GM19043 (cell line): ENCODE results near the gene ITGB2.

ENCODE experiments used
- ATAC-seq: cut with Tn5 transposase; IDR thresholded peaks from one replicate; pipeline ENCODE4 v1.9.1; 2021; ENCODE audit warnings: low read depth; ENCODE audit not compliant: unreplicated experiment

Gene ITGB2

DNA sequence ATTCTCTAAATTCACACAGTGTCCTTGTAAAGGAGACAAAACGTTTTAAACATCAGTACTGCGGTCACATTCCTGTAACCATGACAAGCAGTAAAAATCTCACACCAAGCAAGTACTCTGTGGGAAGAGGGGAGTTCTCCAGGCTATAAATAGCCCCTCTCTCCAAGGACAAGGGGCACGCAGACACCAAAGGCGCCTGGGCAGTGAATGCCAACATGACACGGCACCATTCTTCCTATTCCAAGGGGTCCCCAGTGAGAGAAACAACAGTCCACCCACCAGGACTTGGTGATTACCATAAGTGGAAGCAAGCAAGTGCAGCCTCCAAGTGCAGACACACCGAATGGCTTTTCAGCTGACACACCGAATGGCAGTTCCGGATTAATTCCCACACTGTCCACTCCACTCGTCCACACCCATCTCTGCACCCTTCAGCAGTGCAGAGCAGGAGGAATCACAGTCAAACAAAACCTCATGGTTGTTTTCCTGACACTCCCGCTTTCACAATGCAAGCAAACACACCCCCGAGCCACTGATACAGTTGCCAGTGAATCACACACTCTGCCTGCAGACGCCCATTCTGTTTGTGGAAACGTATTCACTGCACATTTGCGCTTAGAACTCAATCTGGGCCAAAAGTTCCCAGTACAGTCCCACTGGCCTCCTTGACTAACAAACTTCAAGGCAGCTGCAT lies 49.0 kb downstream of the ITGB2 start:
- no peak for ATAC-seq

GRCh38 chr21:44870748-44871495 lies 49.8 kb downstream of the ITGB2 start:
- ATAC-seq = no peak

DNA sequence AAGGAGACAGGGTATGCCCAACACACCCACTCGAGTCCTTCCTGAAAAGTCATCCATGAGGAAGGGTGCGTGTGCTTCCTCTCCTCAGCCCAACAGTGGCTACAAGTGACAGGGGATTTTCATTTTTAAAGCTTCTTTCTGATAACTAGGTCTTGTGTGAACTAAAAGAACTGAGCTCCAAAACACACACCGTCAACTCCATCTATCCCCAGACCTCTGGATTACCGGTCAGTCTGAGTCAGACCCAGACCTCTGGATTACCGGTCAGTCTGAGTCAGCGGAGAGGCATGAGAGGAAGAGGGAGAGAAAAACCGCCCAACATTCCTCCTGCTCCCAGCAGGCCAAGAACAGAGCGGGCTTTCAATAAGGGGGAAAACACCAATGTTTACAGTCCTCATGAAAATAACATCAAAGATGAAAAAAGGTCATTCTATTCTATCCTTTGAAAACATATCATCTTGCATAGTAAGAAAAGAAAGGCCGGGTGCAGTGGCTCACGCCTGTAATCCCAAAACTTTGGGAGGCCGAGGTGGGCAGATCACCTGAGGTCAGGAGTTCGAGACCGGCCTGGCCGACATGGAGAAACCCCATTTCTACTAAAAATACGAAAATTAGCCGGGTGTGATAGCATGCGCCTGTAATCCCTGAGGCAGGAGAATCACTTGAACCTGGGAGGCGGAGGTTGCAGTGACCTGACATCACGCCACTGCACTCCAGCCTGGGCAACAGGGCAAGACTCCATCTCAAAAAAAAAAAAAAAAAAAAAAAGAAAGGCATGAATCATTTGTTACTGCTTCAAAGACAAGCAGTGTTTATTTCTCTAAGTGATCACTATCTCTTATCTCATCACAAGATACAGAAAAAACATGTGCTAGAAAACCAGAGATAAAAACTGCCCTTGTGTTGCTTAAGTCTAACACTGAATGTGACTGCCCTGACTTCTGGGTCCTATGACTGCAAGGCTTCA lies 50.6 kb downstream of the ITGB2 start:
- ATAC-seq = no peak

GRCh38 chr21:44868707-44869106 lies 52.0 kb downstream of the ITGB2 start:
- no peak for ATAC-seq

- ATAC-seq = no peak
These were observed 52.5 kb downstream of the ITGB2 start for GRCh38 chr21:44867999-44868700.

GRCh38 chr21:44867464-44867863 lies 53.2 kb downstream of the ITGB2 start:
- no peak for ATAC-seq

GRCh38 chr21:44866780-44867179 lies 53.9 kb downstream of the ITGB2 start:
- no peak for ATAC-seq

DNA sequence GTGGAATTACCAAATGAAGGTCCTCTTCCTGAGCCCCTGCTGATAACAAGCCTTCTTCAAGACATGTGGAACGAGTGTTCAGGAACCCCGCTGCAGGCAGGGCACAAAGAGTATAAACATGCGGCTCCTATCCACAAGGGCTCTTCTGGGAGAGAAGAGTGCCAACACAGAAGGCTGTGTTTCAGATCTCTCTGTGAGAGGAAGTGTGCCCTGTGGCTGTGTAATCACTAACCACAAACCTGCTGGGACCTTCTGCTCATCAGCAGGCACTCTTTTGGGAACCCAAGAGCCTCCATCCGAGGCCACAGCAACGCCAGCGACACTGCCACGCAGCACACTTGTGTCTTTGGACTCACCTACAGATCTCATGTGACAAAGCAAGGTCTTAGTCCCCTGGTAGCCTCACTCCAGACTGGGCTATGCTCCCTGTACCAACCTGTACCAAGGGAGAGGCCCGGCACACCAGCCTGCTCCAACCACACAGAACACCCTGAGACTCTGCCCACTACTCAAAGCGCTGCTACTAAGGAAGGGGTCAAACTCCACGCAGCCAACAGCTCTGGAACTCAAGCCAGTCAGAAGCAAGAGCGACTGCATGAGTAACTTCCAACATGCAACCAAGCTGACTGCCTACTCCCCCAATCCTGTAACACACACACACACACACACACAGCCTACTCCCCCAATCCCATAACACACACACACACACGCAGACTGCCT lies 55.0 kb downstream of the ITGB2 start:
- ATAC-seq = no peak

DNA sequence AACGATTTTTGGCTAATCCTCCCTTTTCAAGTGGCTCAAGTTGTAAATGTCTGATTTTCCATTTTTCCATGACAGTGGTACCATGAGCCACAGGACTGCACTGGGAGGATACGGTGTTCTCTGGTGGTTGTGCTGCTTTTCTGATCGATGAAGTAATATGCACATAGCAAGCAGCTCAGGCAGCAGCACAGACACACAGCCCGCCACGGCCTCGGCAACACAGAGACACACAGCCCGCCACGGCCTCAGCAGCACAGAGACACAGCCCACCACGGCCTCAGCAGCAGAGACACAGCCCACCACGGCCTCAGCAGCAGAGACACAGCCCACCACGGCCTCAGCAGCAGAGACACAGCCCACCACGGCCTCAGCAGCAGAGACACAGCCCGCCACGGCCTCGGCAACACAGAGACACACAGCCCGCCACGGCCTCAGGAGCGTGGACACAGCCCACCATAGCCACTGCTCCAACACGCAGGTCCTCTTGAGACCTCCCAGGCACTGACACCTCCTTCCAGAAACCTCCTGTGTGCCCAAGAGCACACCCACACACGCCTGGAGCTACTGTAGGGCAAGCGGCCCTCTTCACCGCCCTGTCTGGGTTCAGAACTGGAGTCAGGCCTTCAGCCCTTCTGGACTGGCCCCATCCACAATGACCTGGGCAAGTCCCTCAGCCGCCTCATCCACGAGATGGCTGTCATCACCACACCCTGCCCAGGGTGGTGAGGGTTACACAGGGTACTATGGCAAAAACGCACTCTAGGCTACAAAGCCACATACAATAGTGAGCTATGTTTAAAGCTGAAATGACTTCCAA lies 57.6 kb downstream of the ITGB2 start:
- ATAC-seq = no peak

DNA sequence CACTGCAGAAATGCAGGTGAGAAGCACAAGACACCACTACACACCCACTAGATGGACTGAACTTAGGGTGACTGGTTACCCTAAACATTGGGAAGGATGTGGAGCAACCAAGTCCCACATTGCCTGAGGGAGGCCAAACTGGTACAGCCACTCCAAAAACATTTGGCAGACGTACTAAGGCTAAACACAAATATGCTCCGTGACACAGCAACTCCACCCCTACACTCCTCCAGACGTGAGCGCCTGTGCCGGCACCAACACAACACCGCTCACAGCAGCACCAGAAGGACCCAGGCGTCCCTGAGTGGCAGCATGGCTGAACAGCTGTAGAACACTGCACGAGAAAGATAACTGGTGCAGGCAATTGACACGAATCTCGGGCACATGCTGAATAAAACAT lies 61.9 kb downstream of the ITGB2 start:
- no peak for ATAC-seq

GRCh38 chr21:44858291-44858690 lies 62.4 kb downstream of the ITGB2 start:
- ATAC-seq = no peak

GRCh38 chr21:44857127-44857892 lies 63.4 kb downstream of the ITGB2 start:
- no peak for ATAC-seq

DNA sequence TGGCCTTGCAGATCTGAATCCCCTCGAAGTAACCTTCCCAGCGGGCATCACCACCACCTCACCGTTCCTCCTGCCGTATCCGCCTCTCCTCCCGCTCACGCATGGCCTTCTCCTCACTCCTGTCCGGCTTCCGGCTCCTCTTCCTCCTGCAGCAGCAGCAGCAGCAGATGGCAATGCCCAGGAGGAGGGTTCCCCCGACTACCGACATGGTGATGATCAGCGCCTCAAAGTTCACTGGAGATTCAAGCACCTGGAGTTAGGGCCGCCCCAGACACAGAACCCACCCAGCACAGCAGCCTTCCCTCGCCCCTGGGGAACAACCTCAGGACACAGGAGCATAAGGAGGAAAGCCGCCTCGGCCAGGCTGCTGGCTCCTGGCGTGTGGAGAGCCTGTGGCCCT lies 64.6 kb downstream of the ITGB2 start:
- ATAC-seq = no peak

DNA sequence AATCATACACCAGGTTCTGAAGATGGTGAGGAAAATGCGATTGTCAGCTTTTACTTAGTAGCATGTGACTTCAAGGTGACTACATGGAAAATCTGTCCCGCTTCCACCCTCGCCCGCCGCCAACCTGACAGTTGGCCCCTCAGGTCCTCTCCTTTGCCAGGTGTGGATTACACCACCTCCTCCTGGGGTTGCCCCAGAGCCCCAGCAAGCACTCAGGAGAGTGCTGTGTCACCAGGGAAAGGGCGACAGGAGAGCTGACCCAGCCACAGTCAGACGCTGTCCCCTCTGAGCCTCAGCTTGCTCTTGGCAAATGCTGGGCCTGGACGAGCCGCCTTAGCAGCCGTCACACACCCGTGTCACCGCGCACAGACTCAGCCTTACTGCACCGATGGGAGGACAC lies 65.1 kb downstream of the ITGB2 start:
- ATAC-seq = no peak

DNA sequence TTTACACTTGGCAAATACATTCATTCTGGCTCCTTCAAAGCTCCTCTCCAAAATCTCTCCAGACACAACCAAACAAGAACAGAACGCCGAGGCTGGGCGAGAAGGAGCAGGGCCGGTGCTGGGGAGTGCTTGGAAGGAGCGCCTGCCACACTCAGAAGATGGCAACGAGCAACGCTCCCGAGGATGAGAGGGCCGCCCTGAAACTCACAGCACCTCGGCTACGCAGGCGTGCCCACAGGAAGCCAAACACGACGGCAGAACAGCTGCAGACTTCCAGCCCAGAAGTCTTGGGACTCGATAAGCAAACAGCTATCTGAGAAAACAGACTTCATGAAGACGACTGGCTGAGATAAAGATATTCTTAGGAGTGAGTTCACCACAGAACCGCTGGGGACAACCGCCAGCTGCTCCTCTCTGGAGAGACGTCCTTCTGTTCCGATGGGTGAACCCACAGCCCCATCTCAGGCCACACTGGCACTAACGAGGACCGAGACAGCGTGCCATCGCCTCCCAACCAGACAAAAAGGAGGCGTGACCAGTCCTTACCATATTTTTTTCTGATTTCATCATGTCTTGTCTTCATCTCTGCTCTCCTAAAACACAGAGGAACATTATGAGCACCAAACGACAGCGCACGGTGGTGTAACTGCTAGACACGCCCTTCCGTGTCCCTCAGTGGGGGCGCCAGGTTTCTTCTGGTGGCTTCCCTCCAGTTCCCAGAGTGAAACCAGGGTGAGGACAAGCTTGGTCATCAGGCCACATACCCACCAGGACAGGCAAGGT lies 65.8 kb downstream of the ITGB2 start:
- no peak for ATAC-seq

GRCh38 chr21:44854391-44854663 lies 66.4 kb downstream of the ITGB2 start:
- ATAC-seq = no peak

DNA sequence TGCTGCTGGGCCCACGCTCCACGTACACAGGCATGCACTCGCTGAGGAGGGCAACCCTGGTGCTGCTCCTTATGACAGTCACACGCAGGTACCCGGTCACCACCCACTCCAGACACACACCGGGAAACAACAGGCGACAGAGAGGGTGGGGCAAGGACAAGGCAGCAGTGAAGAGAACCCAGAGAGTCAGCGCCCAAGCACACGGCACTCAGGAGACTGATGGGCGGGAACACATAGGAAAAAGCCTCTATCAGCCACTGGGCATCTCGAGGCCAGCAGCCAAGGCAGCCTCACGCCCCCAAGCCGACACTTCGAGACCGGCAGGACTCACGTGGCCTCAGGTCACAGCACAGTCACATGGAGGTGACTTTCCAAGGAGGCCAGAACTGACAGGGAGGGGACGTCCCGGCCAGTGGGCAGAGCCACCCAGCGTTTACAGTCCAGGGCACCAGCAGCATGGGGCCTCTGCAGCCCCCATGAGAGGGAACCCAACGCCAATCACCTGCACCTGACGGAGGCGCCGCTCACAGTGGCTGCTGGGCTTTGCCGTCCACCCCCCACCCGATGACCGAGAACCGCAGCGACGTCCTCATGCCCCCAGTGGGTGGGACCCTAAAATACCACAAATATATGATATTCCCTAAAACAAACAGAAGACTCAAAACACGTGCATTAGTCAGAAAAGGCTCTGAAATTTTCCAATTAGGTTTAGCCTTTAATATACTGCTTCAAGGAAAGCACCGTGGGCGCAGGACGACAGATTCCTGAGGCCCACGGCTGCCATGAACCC lies 66.9 kb downstream of the ITGB2 start:
- ATAC-seq = no peak
